NCI-H1694 (cell line): ENCODE results near the gene PXDN.

Experiments used
- DNase-seq: peaks from one replicate; lab custom pipeline; 2025; lab: John Stamatoyannopoulos, UW

Gene PXDN

DNA sequence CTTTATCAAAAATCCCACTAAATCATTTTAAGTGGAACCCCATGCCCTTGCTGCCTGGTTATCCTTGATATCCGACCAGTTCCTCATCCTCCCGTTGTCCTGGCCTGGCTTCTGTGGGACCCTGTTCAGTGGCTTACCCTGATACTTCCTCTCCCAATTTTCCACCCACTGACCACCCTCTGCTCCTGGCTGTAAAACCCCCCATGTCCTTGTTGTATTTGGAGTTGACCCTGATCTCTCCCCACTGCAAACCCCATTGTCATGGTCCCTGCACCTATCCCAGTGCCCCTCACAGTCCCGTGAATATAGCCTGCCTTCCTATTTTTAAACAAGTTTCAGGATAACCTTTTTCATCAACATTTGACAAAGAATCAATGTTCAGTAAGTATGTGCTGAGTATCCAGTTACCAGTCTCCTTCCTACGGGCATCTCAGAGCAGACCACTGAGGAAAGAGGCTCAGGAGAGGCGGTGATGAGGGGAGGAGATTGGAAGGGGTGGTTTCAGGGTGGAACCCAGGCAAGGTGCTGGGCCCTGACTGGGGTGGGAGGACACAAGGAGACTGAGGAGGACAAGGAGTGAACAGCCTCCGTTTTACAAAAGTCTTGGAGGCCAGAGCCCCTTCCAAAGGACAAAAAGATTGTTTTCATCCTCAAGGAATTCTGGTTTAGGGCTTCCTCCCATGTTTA lies 131.8 kb downstream of the PXDN start:
- DNase-seq, result no peak

DNA sequence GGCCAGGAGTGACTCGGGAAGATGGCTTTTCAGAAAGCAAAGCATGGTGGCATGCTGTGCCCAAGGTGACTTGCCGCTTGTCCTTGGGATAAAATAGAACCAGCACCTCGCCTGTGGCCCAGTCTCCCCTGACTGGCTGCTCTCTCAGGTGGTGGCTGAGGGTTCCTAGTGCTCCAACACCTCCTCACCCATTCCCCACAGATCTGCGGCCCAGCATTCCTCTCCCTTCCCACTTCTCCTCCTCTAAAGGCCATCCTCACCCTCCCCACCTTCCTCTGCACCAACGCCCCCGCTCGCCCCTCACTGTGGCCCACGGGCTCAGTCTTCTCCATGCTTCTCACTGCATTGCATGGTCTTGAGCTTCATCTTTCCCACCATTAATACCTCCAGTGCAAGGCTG lies 132.4 kb downstream of the PXDN start:
- DNase-seq, result no peak

DNA sequence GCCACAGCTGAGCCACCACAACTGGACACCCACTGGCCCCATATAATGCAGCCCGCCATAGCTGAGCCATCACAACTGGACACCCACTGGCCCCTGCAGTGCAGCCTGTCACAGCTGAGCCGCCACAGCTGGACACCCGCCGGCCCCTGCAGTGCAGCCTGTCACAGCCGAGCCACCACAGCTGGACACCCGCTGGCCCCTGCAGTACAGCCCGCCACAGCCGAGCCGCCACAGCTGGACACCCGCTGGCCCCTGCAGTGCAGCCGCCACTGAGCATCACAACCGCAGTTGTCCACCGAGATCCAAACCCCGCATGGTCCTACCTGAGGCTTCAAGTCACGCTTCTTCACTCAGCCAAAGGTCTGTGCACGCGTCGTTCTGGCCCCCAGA lies 134.2 kb downstream of the PXDN start:
- DNase-seq, result no peak

DNA sequence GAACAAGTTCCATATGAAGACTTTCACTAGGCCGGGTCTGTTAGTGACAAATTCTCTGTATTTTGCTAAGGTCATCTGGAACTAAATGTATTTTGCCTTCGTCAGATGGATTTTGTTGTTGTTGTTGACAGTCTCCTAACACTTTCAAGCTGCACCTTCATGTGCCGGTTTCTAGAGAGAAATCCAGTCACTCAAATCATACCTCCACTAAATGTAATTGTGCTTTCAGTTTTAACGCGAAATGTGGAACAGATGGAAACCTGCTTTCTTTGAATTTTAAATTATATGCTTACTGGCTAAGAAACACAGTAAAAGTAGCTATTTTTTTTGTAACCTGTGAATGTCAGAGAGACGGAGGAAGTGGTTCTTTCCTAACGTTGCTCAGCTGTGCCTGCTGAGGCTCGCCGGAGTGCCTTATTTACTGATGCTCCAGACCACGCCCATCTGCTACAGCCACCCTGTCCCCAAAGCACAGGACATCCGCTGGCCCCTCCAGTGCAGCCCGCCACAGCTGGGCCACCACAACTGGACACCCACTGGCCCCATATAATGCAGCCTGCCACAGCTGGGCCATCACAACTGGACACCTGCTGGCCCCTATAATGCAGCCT lies 134.7 kb downstream of the PXDN start:
- DNase-seq, result no peak

DNA sequence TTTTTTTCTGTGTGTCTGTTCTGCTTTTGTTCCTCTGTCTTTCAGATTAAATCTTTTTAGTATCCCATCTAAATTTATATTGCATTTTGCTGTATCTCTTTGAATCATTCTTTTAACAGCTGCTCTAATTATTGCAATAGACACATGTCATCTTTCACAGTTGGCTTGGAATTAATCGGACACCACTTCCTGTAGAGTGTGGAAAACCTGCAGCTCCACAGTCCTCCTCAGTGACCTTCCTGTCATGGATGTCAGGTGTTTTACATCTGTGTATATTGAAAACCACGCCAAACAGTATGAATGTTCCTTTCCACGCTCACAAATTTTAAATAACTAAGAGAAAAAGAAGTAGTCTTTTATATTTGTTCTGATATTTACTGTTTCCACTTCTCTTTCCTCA lies 135.3 kb downstream of the PXDN start:
- DNase-seq, result no peak

DNA sequence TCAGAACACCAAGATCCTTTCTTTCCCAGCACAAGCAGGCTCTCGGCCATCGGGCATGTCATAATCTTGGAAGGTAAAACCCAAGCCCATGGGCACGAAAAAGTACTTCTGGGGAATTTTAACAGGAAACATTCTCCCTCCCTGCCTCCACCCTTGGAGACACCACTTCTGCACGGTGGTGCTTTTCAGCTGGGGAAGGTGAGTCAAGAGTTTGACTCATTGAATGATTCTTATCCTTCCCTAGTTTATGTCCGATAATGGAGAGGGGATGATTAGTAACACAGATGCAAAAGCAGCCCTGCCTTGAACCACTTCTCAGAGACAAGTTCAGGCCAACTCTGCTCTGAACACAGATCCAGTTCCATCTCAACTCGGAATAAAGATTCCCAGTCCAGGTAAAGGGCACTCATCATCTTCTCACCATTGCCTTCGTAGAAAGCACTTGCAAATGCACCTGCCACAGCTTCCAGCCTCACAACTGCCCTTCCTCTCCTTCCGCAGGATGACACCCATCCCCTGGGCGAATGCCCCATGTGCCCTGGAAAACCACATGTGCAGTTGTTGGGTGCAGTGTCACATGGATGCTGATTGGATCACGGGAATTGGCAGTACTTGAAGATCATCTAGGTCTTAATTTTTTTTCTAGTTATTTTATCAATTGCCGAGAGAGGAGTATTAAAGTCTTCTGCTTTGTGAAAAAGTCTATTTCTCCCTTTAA lies 136.2 kb downstream of the PXDN start:
- DNase-seq, result no peak

DNA sequence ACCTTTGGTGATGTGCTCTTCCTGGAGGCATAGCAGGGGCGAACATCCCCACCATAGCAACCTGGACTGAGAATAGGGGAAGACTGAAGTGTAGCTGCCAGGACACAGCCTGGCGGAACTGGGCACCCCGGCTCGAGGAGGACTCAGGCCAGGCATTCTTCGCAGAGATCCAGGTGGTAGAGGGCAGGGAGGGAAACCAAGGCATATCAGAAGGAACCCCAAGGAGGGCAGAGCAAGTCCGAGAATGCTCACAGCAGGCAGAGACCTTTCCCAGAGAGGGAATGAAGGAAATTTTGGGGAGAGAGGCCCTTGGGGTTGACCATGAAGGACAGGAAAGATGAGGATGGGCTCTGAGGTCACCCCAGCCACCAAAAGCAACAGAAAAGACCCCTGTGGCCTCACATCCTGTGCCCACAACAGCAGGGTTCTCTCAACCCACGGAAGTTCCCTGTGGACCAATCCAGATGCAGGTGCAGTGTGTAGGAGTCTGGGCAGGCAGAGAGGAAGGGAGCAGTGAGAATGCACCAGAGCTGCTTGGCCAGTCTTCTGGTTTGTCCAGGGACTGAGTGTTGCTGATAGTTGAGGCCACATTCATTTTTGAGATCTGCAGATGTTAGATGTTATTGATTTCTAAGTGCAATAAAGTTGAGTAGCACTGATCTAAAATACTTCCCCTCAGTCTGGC lies 136.9 kb downstream of the PXDN start:
- no peak for DNase-seq

DNA sequence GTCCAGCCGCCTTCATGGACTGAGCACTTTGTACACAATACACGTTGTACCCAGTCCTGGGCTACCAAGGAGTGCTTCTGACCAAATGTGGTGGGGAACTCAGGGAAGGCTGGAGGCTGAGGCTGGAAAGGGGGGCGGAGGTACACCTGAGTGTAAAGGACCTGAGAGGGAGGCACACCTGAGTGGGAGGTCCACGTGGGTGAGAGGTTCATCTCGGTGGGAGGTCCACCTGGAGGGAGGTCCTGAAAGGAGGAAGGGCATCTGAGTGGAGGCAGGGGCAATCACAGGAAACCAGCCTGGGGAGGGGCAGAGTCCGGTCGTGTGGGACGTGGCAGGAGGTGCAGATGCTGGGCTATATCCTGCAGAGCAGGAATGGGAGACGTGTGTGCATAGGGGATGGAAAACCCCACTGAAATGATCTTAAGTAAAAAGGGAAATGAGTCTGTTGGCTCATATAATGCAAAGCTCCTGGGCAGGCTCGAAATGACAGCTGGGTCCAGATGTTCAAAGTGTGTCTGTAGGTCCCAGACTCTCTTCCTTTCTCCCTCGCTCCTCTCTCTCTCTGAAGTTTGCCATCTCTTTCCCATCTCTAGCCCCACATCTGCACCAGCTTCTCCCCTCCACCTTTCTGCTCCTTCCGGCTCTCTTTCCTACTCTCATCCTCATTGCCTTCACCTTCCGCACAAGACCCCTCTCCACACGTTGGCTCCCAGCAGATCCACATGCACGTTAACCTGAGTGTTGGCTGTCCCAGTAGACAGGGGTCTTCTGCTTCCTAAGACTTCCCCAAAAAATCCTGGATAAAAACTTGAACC lies 137.7 kb downstream of the PXDN start:
- DNase-seq, result no peak

DNA sequence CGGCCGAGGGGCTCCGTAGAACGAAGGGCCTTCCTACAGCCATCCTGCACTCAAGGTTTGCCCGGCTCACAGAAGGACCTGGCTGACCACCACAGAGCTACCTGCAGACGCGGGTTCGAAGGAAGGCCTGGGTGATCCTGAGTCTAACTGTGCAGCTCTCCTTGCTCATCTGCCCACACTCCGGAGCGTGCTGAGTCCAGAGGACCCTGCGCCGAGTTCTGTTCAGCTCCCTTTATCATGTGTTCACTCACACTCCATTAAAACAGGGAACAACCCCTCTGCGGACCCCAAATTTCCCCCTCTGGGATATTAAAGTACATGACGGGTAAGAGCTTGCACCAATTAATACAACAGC lies 138.3 kb downstream of the PXDN start:
- no peak for DNase-seq

DNA sequence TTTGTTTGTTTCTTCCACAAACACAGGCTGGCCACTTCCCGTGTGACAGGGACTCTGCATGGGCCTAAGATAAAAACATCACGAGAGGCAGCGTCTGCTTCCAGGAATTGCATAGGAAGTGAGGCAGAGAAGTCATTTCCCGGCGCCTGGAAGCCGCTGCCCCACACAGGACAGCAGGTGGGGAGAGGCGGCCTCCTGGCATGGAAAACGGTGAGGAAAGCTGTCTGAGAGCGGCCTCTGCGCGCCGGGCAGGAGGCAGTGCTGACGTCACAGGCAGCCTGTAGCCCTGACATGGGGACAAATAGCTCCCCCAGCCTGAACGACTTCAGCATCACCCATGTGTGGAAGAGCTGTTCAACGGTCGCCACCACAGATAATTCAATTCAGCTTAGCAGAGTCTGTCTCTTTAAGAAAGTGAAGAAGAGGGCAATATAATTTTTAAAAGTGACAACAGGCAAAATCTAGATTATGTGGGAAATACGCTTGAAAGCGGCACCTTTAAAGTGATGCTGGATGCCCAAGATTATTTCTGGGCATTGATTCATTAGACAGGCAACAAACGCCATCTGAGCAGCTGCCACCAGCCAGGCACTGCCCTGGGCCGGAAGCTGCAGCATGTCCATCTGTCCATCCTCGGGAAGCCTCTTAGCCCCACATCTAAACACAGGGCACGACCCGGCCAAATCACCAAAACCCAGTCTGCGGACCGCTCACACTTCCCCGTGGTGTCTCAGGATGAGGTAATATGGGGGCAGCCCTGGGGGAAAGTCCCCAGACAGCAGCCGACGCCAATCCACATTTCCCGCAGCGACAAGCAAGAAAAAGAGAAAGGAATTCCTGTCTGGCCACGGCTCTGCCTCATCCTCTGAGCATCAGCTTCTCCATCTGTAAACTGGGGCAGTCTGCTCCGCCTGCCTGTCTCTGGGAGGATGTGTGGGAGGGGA lies 138.9 kb downstream of the PXDN start:
- DNase-seq, result no peak

DNA sequence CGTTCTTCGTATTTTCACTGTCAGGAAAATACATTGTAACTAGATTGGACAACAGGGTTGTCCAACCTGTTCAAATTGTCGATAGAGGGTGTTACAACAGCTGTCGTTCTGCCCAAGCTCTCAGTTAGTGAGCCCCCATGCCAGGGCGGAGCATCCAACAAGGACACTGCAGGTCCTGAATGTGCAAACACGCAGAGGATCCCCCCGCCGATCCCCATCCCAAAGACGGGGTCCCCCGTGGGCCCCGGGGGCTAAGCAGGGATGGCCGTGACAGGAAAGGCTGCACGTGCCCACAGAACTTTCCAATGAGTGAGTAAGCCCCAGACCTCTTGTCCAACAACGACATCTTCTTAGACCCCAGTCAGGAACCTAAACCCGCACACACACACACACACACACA lies 140.8 kb downstream of the PXDN start:
- DNase-seq, result no peak

DNA sequence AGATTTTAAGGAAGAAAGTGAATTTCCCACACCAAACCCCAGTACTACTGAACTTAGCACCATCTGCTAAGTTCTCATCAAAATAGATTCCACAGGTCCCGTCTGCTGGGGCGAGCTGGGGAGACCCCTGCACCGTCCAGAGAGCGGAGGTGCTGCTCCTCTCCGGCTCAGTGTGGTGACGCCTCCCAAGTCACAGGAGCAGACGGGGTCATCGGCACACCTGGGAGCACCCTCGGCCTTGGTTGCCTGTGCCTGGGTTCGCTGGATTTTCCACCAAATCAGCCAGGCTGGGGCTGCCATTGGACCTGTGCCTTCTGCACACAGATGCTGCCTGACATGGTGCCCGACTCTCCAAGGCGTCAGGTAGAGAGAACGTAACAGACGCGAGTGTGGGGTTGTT lies 141.3 kb downstream of the PXDN start:
- no peak for DNase-seq

DNA sequence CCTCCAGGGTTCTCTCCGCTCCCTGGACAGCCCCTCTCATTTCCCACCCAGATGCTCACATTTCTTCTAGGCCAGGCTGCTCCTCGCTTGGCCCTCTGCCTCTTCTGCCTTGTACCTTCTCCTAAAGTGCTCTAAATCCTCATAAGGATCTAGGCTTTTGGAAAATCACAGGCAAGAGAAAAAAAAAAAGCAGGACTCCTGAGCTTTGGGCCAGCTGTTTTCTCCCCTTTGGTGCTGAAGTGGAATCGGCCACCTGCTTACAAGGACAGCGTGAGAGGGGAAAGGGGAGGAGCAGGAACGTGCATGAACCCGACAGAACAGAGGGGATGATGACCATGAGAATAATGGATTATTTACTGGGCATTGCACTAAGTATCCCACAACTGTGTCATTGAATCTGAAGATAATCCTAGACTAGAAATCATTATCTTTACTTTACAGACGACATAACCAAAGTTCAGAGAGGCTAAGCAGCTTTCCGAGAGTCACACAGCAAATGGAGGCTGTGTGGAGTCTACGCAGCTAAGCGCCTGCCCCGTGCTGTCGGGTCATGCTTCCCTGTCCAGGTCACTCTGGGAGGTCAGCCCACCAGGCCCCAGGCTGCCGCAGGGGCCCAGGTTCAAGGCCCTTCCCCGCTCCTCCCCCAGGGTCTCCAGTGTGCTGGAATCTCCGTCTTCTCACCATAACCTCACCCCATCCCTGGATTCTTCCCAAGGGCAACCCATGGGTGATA lies 141.9 kb downstream of the PXDN start:
- no peak for DNase-seq

DNA sequence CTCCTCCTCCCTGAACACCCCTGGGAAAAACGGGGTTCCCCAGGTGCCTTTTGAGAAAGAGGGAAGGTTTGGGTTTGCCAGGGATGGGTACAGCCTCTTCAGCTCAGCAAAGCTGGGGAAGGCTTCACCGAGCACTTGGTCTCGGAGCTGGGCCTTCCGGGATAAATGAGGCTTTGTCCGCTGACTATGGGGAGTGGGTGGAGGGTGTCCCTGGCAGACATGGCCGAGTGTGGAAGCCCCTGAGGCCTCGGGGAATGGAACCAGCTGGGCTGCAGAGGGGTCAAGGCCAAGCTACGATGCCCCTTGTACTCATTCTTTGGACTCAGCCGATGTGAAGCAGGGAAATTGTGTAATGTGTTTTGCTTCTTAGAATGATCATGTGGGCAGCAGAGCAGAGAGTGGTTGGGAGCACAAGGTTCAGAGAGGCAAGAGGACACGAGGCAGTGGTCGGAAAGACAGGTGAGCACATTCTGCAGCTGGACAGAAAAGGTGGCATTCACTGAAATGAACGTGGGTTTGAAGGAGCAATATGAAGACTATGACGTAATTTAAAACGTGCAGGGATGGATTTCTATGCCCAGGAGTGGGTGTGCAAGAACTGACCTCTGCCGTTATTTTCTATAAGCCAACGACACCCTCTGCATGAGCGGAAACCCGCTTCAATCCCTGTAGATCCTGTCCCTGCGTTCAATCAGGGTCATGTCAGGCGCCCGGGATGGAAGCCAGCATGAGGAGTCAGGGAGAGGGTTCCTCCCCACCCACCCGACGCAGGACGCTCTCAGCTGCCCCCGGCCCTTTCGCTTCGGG lies 142.6 kb downstream of the PXDN start:
- no peak for DNase-seq

DNA sequence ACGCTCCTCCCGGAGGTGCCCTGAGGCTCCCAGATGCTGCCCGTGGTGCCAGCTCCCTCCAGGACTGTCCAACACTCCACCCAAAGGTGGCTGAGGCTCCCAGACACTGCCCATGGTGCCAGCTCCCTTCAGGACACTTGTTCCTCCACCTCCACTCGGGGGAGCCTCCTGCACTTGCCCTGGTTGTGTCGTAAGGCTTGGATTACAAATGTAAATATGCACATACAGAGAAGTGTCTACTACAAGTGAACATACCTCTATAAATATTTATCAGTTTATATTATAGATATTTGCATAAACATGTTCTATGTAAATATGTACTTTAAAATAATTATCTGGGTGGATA lies 143.3 kb downstream of the PXDN start:
- no peak for DNase-seq

DNA sequence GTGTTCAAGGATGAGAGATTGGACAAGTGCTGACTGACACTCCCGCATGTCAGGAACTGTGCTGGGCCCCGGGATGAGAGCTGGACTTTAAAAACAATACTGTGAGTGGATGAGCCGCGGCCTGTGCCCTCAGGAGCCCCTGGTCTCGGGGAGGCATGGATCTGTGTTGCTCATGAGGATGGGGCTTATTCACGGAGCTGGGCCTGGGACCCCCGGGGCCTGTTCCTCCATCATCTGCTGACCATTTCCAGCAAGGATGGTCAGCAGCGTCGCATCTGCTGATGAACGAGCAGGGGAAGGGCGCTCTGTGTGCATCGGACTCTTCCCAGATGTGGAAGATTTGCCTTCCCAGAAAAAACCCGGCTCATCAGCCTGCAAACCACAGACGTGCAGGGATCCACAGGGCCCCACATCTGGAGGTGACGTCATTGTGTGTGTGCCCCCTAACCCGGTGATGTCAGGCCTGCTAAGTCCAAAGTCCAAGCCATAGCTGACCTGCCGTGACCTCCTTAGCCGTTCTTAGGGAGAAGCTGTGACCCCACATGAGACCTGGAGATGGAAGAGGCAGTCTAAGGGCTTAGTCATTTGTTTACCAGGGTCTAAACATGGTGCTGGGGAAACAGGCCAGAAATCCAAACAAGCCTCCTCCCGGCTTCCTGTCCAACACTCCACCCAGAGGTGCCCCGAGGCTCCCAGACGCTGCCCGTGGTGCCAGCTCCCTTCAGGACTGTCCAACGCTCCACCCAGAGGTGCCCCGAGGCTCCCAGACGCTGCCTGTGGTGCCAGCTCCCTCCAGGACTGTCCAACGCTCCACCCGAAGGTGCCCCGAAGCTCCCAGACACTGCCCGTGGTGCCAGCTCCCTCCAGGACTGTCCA lies 143.9 kb downstream of the PXDN start:
- no peak for DNase-seq

DNA sequence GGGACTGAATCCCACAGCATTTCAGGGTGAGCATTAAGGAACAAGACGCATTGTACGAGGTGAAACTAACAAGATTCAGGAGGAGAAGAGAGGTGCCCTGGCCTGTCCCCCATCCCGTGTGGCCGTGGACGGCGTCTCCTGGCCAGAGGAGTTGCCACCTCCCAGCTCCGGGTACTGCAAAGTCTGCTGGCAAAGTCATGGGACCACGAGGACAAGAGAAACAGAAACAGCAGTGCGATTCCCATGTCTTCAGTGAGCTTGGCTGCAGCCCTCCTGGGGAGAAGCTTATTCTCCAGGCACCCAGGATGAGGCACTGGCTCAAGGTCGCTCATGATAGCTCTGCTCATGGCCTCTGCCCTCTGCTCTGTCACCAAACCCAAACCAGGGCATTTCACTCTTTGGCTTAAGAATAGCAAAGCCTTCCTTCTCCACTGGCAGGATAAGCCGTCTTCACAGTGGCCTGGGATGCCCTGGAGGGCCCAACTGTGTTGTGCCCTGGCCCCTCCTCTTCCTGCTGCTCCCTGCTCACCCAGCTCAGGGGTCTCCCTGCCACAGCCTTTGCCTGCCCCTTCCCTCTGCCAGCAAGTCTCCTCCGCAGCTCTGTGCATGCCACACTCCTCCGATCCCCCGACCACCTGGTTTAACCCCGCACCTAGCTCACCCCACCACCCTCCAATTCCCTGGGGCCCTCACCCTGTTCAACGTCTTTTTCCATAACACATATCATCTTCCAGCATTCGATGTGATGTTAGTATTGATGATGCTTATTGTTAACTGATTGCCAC lies 144.8 kb downstream of the PXDN start:
- no peak for DNase-seq

DNA sequence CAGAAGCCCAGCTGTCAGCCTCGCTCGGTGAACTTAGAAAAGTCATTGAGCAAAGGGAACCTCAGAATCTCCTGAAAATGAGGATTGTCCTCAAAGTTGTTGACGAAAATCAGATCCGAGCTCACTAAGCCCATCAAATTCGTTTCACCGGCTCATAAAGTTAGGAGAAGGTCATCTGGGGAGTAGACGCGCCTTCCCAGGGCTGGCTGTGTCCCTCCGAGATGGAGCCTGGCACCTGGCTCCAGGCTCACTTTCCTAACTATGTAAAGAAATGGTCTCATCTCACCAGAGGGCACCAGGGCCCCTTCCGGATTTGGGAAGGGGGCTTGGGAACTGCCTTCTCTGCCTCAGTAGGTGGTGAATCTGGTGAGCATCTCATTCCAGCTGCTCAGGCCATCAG lies 145.5 kb downstream of the PXDN start:
- DNase-seq, result no peak
